GM23338 (cell line): ENCODE measurements around the gene OXCT1. TPM values are rescaled to one million over a fixed set of nuclear protein-coding genes. Genes with fewer than 3 reads are reported as not detected.

Experiments used
- ATAC-seq: fragments of 200-7000 bp; cut with Tn5 transposase; 3 replicates; pipeline ENCODE4 v1.9.1; 2020
- DNase-seq: peaks from one replicate; pipeline ENCODE4 v3.0.0-alpha.2; 2015; ENCODE audit warnings: low spot score
- H2AFZ ChIP-seq: fragments of 200-600 bp; sonication (generic); 2 replicates; pipeline ENCODE4 v1.8.0; 2016; ENCODE audit warnings: antibody characterized with exemption, mild to moderate bottlenecking, moderate library complexity
- H3F3A ChIP-seq: fragments of 200-600 bp; sonication (generic); replicated peaks from 2 replicates; pipeline ENCODE4 v1.8.0; 2017; ENCODE audit warnings: antibody characterized with exemption, mixed run types, low read depth
- H3K27ac ChIP-seq: fragments of 200-600 bp; sonication (generic); 2 replicates; pipeline ENCODE4 v1.6.1; 2016; ENCODE audit warnings: low read depth
- H3K27me3 ChIP-seq: fragments of 200-600 bp; sonication (generic); 2 replicates; pipeline ENCODE4 v1.8.0; 2016; ENCODE audit warnings: mild to moderate bottlenecking, mixed run types, moderate library complexity; ENCODE audit not compliant: insufficient read depth
- H3K36me3 ChIP-seq: fragments of 200-600 bp; sonication (generic); 2 replicates; pipeline ENCODE4 v1.8.0; 2016; ENCODE audit warnings: mild to moderate bottlenecking; ENCODE audit not compliant: insufficient read depth
- H3K4me1 ChIP-seq: fragments of 200-600 bp; sonication (generic); 2 replicates; pipeline ENCODE4 v1.8.0; 2016; ENCODE audit warnings: mild to moderate bottlenecking, moderate library complexity; ENCODE audit not compliant: insufficient read depth
- H3K4me2 ChIP-seq: fragments of 200-600 bp; sonication (generic); 2 replicates; pipeline ENCODE4 v1.7.1; 2017; ENCODE audit warnings: mixed run types
- H3K4me3 ChIP-seq: fragments of 200-600 bp; sonication (generic); 2 replicates; pipeline ENCODE4 v1.6.1; 2016; ENCODE audit warnings: mixed run types
- H3K79me2 ChIP-seq: fragments of 200-600 bp; sonication (generic); replicated peaks from 2 replicates; pipeline ENCODE4 v1.8.0; 2017; ENCODE audit warnings: mild to moderate bottlenecking; ENCODE audit not compliant: insufficient read depth
- H3K9me2 ChIP-seq: fragments of 200-600 bp; sonication (generic); 2 replicates; pipeline ENCODE4 v1.8.0; 2017; ENCODE audit not compliant: insufficient read depth
- H4K20me1 ChIP-seq: fragments of 200-600 bp; sonication (generic); replicated peaks from 2 replicates; pipeline ENCODE4 v1.8.0; 2017; ENCODE audit warnings: mild to moderate bottlenecking; ENCODE audit not compliant: insufficient read depth
- H3K27ac Mint-ChIP-seq: 2 replicates; pipeline ENCODE4 v1.8.0; 2020; ENCODE audit warnings: inconsistent platforms, mild to moderate bottlenecking, moderate library complexity, mixed read lengths
- H3K27me3 Mint-ChIP-seq: 3 replicates; pipeline ENCODE4 v1.8.0; 2022; ENCODE audit warnings: low read depth, mild to moderate bottlenecking, moderate library complexity, mixed read lengths, inconsistent platforms; ENCODE audit not compliant: insufficient read depth, poor library complexity
- H3K36me3 Mint-ChIP-seq: 3 replicates; pipeline ENCODE4 v1.8.0; 2021; ENCODE audit warnings: low read depth, mild to moderate bottlenecking, inconsistent platforms, moderate library complexity, mixed read lengths
- H3K4me1 Mint-ChIP-seq: 3 replicates; pipeline ENCODE4 v1.8.0; 2020; ENCODE audit warnings: mild to moderate bottlenecking, inconsistent platforms, mixed read lengths
- H3K4me3 Mint-ChIP-seq: 3 replicates; pipeline ENCODE4 v1.8.0; 2021; ENCODE audit warnings: moderate library complexity, mild to moderate bottlenecking, inconsistent platforms, mixed read lengths
- H3K9me3 Mint-ChIP-seq: 3 replicates; pipeline ENCODE4 v1.8.0; 2020; ENCODE audit warnings: moderate library complexity, mild to moderate bottlenecking, inconsistent platforms, mixed read lengths
- CREB1 ChIP-seq: fragments of 250-450 bp; sonication (Bioruptor Pico); IDR thresholded peaks from 2 replicates; pipeline ENCODE4 v1.5.0; 2020; ENCODE audit warnings: low read depth, mild to moderate bottlenecking, moderate library complexity
- CTCF ChIP-seq, 2 experiments: fragments of 200-600 bp in 1 of 2; sonication (generic) in 1 of 2; conservative IDR thresholded peaks; 2 replicates each; pipeline versions ENCODE4 v1.5.1 to v1.6.1; 2016 to 2017; ENCODE audit warnings: antibody characterized with exemption in 2 of 2, low read depth in 2 of 2, mild to moderate bottlenecking in 2 of 2, moderate library complexity in 1 of 2
- ETS1 ChIP-seq: IDR thresholded peaks from 2 replicates; pipeline ENCODE4 v1.6.1; 2016; ENCODE audit warnings: antibody characterized with exemption
- EZH2 ChIP-seq: fragments of 200-600 bp; sonication (generic); IDR thresholded peaks from one replicate; pipeline ENCODE4 v1.8.0; 2017; ENCODE audit warnings: antibody characterized with exemption, mild to moderate bottlenecking, low read depth; ENCODE audit not compliant: unreplicated experiment
- EZH2phosphoT487 ChIP-seq: fragments of 200-600 bp; sonication (generic); IDR thresholded peaks from one replicate; pipeline ENCODE4 v1.8.1; 2018; ENCODE audit warnings: antibody characterized with exemption; ENCODE audit not compliant: unreplicated experiment
- JUNB ChIP-seq: IDR thresholded peaks from one replicate; pipeline ENCODE4 v1.6.1; 2016; ENCODE audit warnings: antibody characterized with exemption; ENCODE audit not compliant: unreplicated experiment
- NANOG ChIP-seq: IDR thresholded peaks from 2 replicates; pipeline ENCODE4 v1.6.1; 2016; ENCODE audit warnings: antibody characterized with exemption, borderline replicate concordance
- POLR2AphosphoS5 ChIP-seq: IDR thresholded peaks from 2 replicates; pipeline ENCODE4 v1.6.1; 2016; ENCODE audit warnings: antibody characterized with exemption, low read depth
- REST ChIP-seq: IDR thresholded peaks from one replicate; pipeline ENCODE4 v1.6.1; 2018; ENCODE audit warnings: antibody characterized with exemption; ENCODE audit not compliant: unreplicated experiment
- STAT1 ChIP-seq: IDR thresholded peaks from one replicate; pipeline ENCODE4 v1.6.1; 2016; ENCODE audit warnings: antibody characterized with exemption; ENCODE audit not compliant: unreplicated experiment
- ZNF114 ChIP-seq: fragments of 250-450 bp; sonication (Bioruptor Pico); IDR thresholded peaks from 2 replicates; pipeline ENCODE4 v1.5.0; 2020; ENCODE audit warnings: mild to moderate bottlenecking, moderate library complexity
- ZNF331 ChIP-seq: fragments of 250-450 bp; sonication (Bioruptor Pico); IDR thresholded peaks from 2 replicates; pipeline ENCODE4 v1.5.0; 2020; ENCODE audit warnings: low read depth, mild to moderate bottlenecking, moderate library complexity
- ZNF462 ChIP-seq: fragments of 250-450 bp; sonication (Bioruptor Pico); IDR thresholded peaks from 2 replicates; pipeline ENCODE4 v1.5.0; 2020; ENCODE audit warnings: mild to moderate bottlenecking, moderate library complexity
- polyA plus RNA-seq: library from polyadenylated mRNA; unstranded; fragments of >200 nt; fragmentation: Nextera tagmentation; extraction: Ambion mirVana; gene quantifications from 2 replicates; pipeline ENCODE4 v1.2.1, GENCODE V29; 2016
- total RNA-seq: library from RNA; depleted of rRNA; stranded (reverse); fragments of >200 nt; shearing (Covaris generic); gene quantifications from 2 replicates; pipeline ENCODE4 v1.2.3, GENCODE V29; 2014

The OXCT1 gene
- total and polyA plus RNA-seq, 2 experiments from 2014 or later, result 11.6 to 37.0 TPM

GRCh38 chr5:41878173-41878572 is 7.9 kb upstream of the OXCT1 start:
- Mint-ChIP-seq H3K4me1 (no peaks in the 10 kb centered on the region), H3K27me3 (no peaks in the 10 kb centered on the region), H3K9me3 (peaks cover 2% of the 10 kb centered on the region; the same call in 2 of the 3 replicates), H3K27ac (no peak overlapping the region), H3K4me3 (no peak overlapping the region), H3K36me3 (no peaks in the 10 kb centered on the region)
- H3K27me3 ChIP-seq, result no peaks in the 10 kb centered on the region
- no peak overlapping the region for H3K4me2 ChIP-seq
- H3K79me2 ChIP-seq, result no peaks in the 10 kb centered on the region
- H3F3A ChIP-seq, result no peaks in the 10 kb centered on the region
- H3K9me2 ChIP-seq, result peaks cover 4% of the 10 kb centered on the region; the same call in 1 of the 2 replicates
- TF ChIP-seq REST (no peak), ZNF331 (CRISPR knock-in tag) (no peak), ETS1 (no peak), CTCF (conservative IDR thresholded peaks at IDR 0.05; ENCODE audit: low read depth in 2 of 2) (no peak), POLR2AphosphoS5 (no peak), CREB1 (CRISPR knock-in tag) (no peak), ZNF114 (CRISPR knock-in tag) (no peak), JUNB (no peak), NANOG (no peak), EZH2phosphoT487 (no peak), ZNF462 (CRISPR knock-in tag) (no peak), STAT1 (no peak), EZH2 (no peak)
- DNase-seq, result no peak
- no peaks in the 10 kb centered on the region for H4K20me1 ChIP-seq
- no peaks in the 10 kb centered on the region for H3K4me1 ChIP-seq
- H3K27ac ChIP-seq, result no peak overlapping the region
- H3K36me3 ChIP-seq, result no peaks in the 10 kb centered on the region
- no peak overlapping the region for H2AFZ ChIP-seq
- no peak overlapping the region for H3K4me3 ChIP-seq
- ATAC-seq, result no peak
